Neural cell (in vitro differentiated cells): ENCODE measurements around the gene TMC2. TPM values are rescaled to one million over a fixed set of nuclear protein-coding genes. Genes with fewer than 3 reads are reported as not detected.

Source experiments
- H2AFZ ChIP-seq: fragments of 200-600, 300-800 bp; sonication (generic), shearing (Covaris generic); 2 replicates; pipeline ENCODE4 v1.6.0; 2014; ENCODE audit warnings: low read depth, mild to moderate bottlenecking, antibody characterized with exemption, low read length, moderate library complexity
- H3F3A ChIP-seq: fragments of 200-600 bp; shearing (Covaris generic); 2 replicates; pipeline ENCODE4 v1.6.1; 2016; ENCODE audit warnings: mild to moderate bottlenecking, moderate library complexity, mixed read lengths, antibody characterized with exemption, low read length; ENCODE audit not compliant: insufficient read depth, poor library complexity, severe bottlenecking
- H3K27ac ChIP-seq: fragments of 200-600, 300-800 bp; sonication (generic), shearing (Covaris generic); 2 replicates; pipeline ENCODE4 v1.5.1; 2014; ENCODE audit warnings: mild to moderate bottlenecking, low read length, moderate library complexity
- H3K27me3 ChIP-seq: fragments of 300-800, 200-600 bp; sonication (generic), shearing (Covaris generic); 2 replicates; pipeline ENCODE4 v1.6.0; 2014; ENCODE audit warnings: mild to moderate bottlenecking, low read depth, low read length, moderate library complexity; ENCODE audit not compliant: insufficient read depth
- H3K36me3 ChIP-seq: fragments of 300-800, 200-600 bp; sonication (generic), shearing (Covaris generic); 2 replicates; pipeline ENCODE4 v1.5.1; 2014; ENCODE audit warnings: mild to moderate bottlenecking, antibody characterized with exemption, low read length, moderate library complexity; ENCODE audit not compliant: insufficient read depth
- H3K4me2 ChIP-seq: fragments of 300-800, 200-600 bp; sonication (generic), shearing (Covaris generic); 2 replicates; pipeline ENCODE4 v1.6.0; 2014; ENCODE audit warnings: mild to moderate bottlenecking, low read length
- H3K4me3 ChIP-seq: fragments of 300-800, 200-600 bp; sonication (generic), shearing (Covaris generic); 2 replicates; pipeline ENCODE4 v1.5.1; 2014; ENCODE audit warnings: mild to moderate bottlenecking, low read length, moderate library complexity
- H3K79me2 ChIP-seq: fragments of 200-600 bp; shearing (Covaris generic); replicated peaks from 2 replicates; pipeline ENCODE4 v1.6.0; 2014; ENCODE audit warnings: mild to moderate bottlenecking, low read length, moderate library complexity; ENCODE audit not compliant: insufficient read depth
- H3K9ac ChIP-seq: fragments of 300-800, 200-600 bp; sonication (generic), shearing (Covaris generic); 2 replicates; pipeline ENCODE4 v1.6.1; 2016; ENCODE audit warnings: mild to moderate bottlenecking, low read length, mixed read lengths
- H3K9me2 ChIP-seq: fragments of 200-600 bp; shearing (Covaris generic); 2 replicates; pipeline ENCODE4 v1.6.1; 2016; ENCODE audit warnings: mild to moderate bottlenecking, low read length, mixed read lengths; ENCODE audit not compliant: insufficient read depth
- H3K9me3 ChIP-seq: fragments of 200-600, 300-800 bp; sonication (generic), shearing (Covaris generic); 2 replicates; pipeline ENCODE4 v1.6.1; 2016; ENCODE audit warnings: mild to moderate bottlenecking, mixed run types, low read length, moderate library complexity, mixed read lengths
- H4K20me1 ChIP-seq: fragments of 200-600 bp; shearing (Covaris generic); 2 replicates; pipeline ENCODE4 v1.6.1; 2016; ENCODE audit warnings: mild to moderate bottlenecking, mixed run types; ENCODE audit not compliant: insufficient read depth
- EP300 ChIP-seq: fragments of 450-650 bp; conservative IDR thresholded peaks from 2 replicates; pipeline ENCODE4 v1.6.1; 2014; ENCODE audit warnings: antibody characterized with exemption, mild to moderate bottlenecking, moderate library complexity; ENCODE audit not compliant: poor library complexity, severe bottlenecking
- EZH2 ChIP-seq: fragments of 200-600, 300-800 bp; shearing (Covaris generic), sonication (generic); IDR thresholded peaks from 2 replicates; pipeline ENCODE4 v1.6.1; 2014; ENCODE audit warnings: antibody characterized with exemption, low read length, borderline replicate concordance, mild to moderate bottlenecking; ENCODE audit not compliant: insufficient read depth, poor library complexity, severe bottlenecking
- MXI1 ChIP-seq: fragments of 450-650 bp; conservative IDR thresholded peaks from 2 replicates; pipeline ENCODE4 v1.6.1; 2014; ENCODE audit warnings: antibody characterized with exemption, mild to moderate bottlenecking; ENCODE audit not compliant: poor library complexity, severe bottlenecking
- POLR2AphosphoS5 ChIP-seq: IDR thresholded peaks from 2 replicates; pipeline ENCODE4 v1.6.1; 2012
- RAD21 ChIP-seq: fragments of 450-650 bp; conservative IDR thresholded peaks from 2 replicates; pipeline ENCODE4 v1.6.1; 2014; ENCODE audit warnings: antibody characterized with exemption, mild to moderate bottlenecking, moderate library complexity
- SMC3 ChIP-seq: fragments of 450-650 bp; conservative IDR thresholded peaks from 2 replicates; pipeline ENCODE4 v1.6.1; 2014; ENCODE audit warnings: antibody characterized with exemption, mild to moderate bottlenecking, moderate library complexity; ENCODE audit not compliant: poor library complexity
- TAF1 ChIP-seq: IDR thresholded peaks from 2 replicates; pipeline ENCODE4 v1.6.1; 2012; ENCODE audit warnings: low read depth
- polyA plus RNA-seq: library from polyadenylated mRNA; depleted of rRNA; stranded (reverse); fragments of >200 nt; gene quantifications from 2 replicates; pipeline ENCODE4 v1.2.3, GENCODE V29; 2014
- TF ChIP-seq, protein P1 (sequence below): fragments of 450-650 bp; IDR thresholded peaks from 2 replicates; pipeline ENCODE4 v1.5.1; 2014; ENCODE audit warnings: antibody characterized with exemption, mild to moderate bottlenecking, moderate library complexity; ENCODE audit not compliant: poor library complexity, severe bottlenecking
- TF ChIP-seq, protein P2 (sequence below): IDR thresholded peaks from 2 replicates; pipeline ENCODE4 v1.6.1; 2012; ENCODE audit warnings: borderline replicate concordance

The TMC2 gene
- polyA plus RNA-seq, 1 donor from 2014 or later, result 0.11 TPM

GRCh38 chr20:2585811-2586210 lies 49.4 kb downstream of the TMC2 start:
- H3K4me3 ChIP-seq, result no peak overlapping the region

DNA sequence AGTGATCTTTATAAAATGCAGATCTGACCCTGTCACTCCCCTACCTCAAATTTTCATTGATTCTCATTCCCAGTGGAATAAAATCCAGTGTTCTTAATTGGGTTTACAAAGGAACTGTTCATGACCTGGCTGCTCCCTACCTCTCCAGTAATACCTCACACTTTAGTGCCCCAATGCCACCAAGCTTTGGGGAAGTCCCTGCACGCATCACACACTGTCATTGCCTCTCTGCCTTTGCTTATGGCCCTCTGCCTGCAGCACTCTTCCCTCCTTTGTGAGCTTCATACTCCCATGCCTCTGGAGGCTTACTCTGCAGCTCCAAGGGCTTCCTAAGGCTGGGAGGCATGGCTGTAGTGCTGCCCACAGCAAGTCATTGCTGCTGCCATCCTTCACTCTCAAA lies 57.4 kb downstream of the TMC2 start:
- Histone ChIP-seq H3K4me3 (no peak overlapping the region), H3K9ac (no peak overlapping the region), H3K36me3 (no peaks in the 10 kb centered on the region), H3K9me2 (no peaks in the 10 kb centered on the region), H3F3A (no peaks in the 10 kb centered on the region), H3K9me3 (no peaks in the 10 kb centered on the region), H3K79me2 (no peaks in the 10 kb centered on the region), H3K27me3 (no peaks in the 10 kb centered on the region), H2AFZ (no peak overlapping the region), H3K4me2 (no peak overlapping the region), H4K20me1 (no peaks in the 10 kb centered on the region), H3K27ac (no peak overlapping the region)
- TF ChIP-seq EP300 (no peak), TAF1 (no peak), MXI1 (no peak), SMC3 (no peak), EZH2 (no peak), RAD21 (no peak), POLR2AphosphoS5 (no peak)
- TF ChIP-seq, protein P1, sequence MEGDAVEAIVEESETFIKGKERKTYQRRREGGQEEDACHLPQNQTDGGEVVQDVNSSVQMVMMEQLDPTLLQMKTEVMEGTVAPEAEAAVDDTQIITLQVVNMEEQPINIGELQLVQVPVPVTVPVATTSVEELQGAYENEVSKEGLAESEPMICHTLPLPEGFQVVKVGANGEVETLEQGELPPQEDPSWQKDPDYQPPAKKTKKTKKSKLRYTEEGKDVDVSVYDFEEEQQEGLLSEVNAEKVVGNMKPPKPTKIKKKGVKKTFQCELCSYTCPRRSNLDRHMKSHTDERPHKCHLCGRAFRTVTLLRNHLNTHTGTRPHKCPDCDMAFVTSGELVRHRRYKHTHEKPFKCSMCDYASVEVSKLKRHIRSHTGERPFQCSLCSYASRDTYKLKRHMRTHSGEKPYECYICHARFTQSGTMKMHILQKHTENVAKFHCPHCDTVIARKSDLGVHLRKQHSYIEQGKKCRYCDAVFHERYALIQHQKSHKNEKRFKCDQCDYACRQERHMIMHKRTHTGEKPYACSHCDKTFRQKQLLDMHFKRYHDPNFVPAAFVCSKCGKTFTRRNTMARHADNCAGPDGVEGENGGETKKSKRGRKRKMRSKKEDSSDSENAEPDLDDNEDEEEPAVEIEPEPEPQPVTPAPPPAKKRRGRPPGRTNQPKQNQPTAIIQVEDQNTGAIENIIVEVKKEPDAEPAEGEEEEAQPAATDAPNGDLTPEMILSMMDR, result no peak
- TF ChIP-seq, protein P2, sequence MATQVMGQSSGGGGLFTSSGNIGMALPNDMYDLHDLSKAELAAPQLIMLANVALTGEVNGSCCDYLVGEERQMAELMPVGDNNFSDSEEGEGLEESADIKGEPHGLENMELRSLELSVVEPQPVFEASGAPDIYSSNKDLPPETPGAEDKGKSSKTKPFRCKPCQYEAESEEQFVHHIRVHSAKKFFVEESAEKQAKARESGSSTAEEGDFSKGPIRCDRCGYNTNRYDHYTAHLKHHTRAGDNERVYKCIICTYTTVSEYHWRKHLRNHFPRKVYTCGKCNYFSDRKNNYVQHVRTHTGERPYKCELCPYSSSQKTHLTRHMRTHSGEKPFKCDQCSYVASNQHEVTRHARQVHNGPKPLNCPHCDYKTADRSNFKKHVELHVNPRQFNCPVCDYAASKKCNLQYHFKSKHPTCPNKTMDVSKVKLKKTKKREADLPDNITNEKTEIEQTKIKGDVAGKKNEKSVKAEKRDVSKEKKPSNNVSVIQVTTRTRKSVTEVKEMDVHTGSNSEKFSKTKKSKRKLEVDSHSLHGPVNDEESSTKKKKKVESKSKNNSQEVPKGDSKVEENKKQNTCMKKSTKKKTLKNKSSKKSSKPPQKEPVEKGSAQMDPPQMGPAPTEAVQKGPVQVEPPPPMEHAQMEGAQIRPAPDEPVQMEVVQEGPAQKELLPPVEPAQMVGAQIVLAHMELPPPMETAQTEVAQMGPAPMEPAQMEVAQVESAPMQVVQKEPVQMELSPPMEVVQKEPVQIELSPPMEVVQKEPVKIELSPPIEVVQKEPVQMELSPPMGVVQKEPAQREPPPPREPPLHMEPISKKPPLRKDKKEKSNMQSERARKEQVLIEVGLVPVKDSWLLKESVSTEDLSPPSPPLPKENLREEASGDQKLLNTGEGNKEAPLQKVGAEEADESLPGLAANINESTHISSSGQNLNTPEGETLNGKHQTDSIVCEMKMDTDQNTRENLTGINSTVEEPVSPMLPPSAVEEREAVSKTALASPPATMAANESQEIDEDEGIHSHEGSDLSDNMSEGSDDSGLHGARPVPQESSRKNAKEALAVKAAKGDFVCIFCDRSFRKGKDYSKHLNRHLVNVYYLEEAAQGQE, result no peak

More at GRCh38 chr20:2585811-2586210, 49.4 kb downstream of the TMC2 start:
- Histone ChIP-seq H3K27me3 (no peaks in the 10 kb centered on the region), H3K79me2 (no peaks in the 10 kb centered on the region), H2AFZ (no peak overlapping the region), H3F3A (no peaks in the 10 kb centered on the region), H3K9me3 (no peaks in the 10 kb centered on the region), H3K9me2 (no peaks in the 10 kb centered on the region), H3K9ac (no peak overlapping the region), H3K27ac (no peak overlapping the region), H4K20me1 (no peaks in the 10 kb centered on the region), H3K36me3 (no peaks in the 10 kb centered on the region), H3K4me2 (no peak overlapping the region)
- TF ChIP-seq POLR2AphosphoS5, result no peak
- no peak for TF ChIP-seq RAD21
- no peak for TF ChIP-seq MXI1
- TF ChIP-seq EZH2, result no peak
- TF ChIP-seq, protein P2, result no peak
- no peak for TF ChIP-seq SMC3
- no peak for TF ChIP-seq TAF1
- TF ChIP-seq, protein P1, result no peak
- TF ChIP-seq EP300, result no peak
